GM18498 (cell line): ENCODE measurements around the gene ALG9.

Source experiments
- ATAC-seq: cut with Tn5 transposase; IDR thresholded peaks from one replicate; pipeline ENCODE4 v1.9.1; 2021; ENCODE audit warnings: mild to moderate bottlenecking, moderate library complexity; ENCODE audit not compliant: unreplicated experiment

Gene ALG9

DNA sequence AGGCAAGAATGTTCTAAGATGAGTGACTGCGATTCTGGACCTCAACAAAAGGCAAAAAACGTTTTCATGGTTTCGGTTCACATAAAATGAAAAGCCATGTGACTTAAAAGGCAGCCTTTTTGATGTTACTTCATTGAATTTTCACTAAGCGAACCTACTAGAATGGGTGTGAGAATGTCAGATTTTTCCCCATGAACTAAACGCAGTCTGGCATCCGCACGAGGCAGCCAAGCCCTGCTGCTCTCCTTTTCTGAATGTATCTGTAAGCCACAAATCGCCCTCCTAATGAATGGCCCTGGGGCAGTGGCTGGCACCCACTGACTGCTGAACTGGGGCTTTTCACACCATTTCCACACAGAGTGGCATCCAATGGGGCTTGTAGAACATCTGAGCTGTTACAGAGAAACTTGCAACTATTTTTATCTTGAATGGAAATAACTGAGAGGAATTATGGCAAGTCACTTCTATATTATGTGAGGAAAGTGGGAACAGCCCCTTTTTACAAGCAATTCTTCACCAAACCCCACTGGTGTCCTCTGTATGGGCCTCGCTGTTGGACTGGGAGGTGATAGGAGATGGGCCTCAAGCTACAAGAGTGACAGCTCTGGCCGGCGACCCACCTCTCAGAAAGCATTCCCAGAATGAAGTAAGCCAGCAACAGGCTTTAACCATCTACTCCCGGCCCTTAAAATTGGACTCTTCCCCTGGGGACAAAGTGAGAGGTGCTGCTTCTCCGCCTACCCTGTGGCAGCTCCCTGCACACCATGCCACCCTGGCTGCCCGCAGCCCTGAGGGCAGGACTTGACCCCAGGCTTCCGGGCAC, 134.5 kb downstream of the ALG9 start:
- ATAC-seq, result no peak
